Measurements from ENCODE around the gene TRIM65.

Gene TRIM65

GRCh38 chr17:75885431-75885830, 11.3 kb downstream of the TRIM65 start:
- TF ChIP-seq CTCF (conservative IDR thresholded peaks at IDR 0.05) (no peak), ZFX (IDR thresholded peaks at IDR 0.05) (no peak)

GRCh38 chr17:75881678-75882454, 14.9 kb downstream of the TRIM65 start:
- no peak overlapping the region for H3K27ac ChIP-seq
- TF ChIP-seq ZFX (IDR thresholded peaks at IDR 0.05) (no peak), CTCF (conservative IDR thresholded peaks at IDR 0.05) (no peak)

More at GRCh38 chr17:75885431-75885830, 11.3 kb downstream of the TRIM65 start:
- H3K27ac ChIP-seq = no peak overlapping the region

GRCh38 chr17:75880266-75880665, 16.5 kb downstream of the TRIM65 start:
- TF ChIP-seq ZFX (IDR thresholded peaks at IDR 0.05) (no peak), CTCF (conservative IDR thresholded peaks at IDR 0.05) (no peak)
- no peak overlapping the region for H3K27ac ChIP-seq

- peak within 1 kb of the TSS; percentile 57 for H3K27ac ChIP-seq
- TF ChIP-seq CTCF (conservative IDR thresholded peaks at IDR 0.05) = peak; percentile 63; the same call in 1 of the 2 replicates
- 0 out of 2 replicates have a peak, but pooled peaks have one; percentile 48 for TF ChIP-seq ZFX (IDR thresholded peaks at IDR 0.05)
Measured at GRCh38 chr17:75878174-75878998, 18.4 kb downstream of the TRIM65 start, which contains the start of gene TRIM47. TSS of gene TRIM47 (minus strand) at chr17:75878581. CDS start at chr17:75878548, 33 bp downstream.

GRCh38 chr17:75877752-75878173, 19.0 kb downstream of the TRIM65 start:
- TF ChIP-seq CTCF (conservative IDR thresholded peaks at IDR 0.05) (peak; percentile 84), ZFX (IDR thresholded peaks at IDR 0.05) (peak; percentile 75; the same call in 1 of the 2 replicates)
- peak overlapping the region; percentile 57 for H3K27ac ChIP-seq

GRCh38 chr17:75876938-75877751, 19.6 kb downstream of the TRIM65 start:
- peak overlapping the region; percentile 57 for H3K27ac ChIP-seq
- TF ChIP-seq ZFX (IDR thresholded peaks at IDR 0.05) = no peak
- TF ChIP-seq CTCF (conservative IDR thresholded peaks at IDR 0.05) = no peak

Measured in C4-2B (cell line).